GM19025 (cell line): ENCODE results near the gene CD68.
A peak's percentile ranks its signal among the peaks of the same experiment; 100 is the strongest.

Experiments
- ATAC-seq: cut with Tn5 transposase; IDR thresholded peaks from one replicate; pipeline ENCODE4 v1.9.1; 2021; ENCODE audit warnings: mild to moderate bottlenecking, low read depth, moderate library complexity; ENCODE audit not compliant: unreplicated experiment

The CD68 gene

GRCh38 chr17:7579001-7579833 lies at the start of gene CD68:
Gene CD68, plus strand, starts transcription at chr17:7579638. Its CDS starts 40 bp downstream, at chr17:7579678.
- ATAC-seq: peak; percentile 34

- ATAC-seq: no peak
These were observed 49.2 kb upstream of the CD68 start for GRCh38 chr17:7530023-7530900.

DNA sequence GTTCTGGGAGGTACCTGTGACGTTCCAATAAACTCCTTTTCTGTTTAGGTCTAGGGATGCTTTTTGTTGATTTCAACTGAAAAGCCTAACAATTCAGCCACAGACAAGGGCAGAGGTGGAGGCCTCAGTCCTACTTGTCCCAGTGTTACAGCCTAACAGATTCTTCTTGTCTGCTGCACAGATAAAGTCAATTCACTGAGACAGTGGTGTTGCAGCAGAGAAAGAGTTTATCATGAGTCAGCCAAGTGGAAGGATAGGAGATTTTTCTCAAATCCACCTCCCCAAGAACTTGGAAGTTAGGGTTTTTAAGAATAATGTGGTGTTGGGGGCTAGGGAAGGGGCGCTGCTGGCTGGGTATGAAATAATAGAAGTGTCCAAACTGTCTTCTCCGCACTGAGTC lies 41.4 kb upstream of the CD68 start:
- no peak for ATAC-seq

DNA sequence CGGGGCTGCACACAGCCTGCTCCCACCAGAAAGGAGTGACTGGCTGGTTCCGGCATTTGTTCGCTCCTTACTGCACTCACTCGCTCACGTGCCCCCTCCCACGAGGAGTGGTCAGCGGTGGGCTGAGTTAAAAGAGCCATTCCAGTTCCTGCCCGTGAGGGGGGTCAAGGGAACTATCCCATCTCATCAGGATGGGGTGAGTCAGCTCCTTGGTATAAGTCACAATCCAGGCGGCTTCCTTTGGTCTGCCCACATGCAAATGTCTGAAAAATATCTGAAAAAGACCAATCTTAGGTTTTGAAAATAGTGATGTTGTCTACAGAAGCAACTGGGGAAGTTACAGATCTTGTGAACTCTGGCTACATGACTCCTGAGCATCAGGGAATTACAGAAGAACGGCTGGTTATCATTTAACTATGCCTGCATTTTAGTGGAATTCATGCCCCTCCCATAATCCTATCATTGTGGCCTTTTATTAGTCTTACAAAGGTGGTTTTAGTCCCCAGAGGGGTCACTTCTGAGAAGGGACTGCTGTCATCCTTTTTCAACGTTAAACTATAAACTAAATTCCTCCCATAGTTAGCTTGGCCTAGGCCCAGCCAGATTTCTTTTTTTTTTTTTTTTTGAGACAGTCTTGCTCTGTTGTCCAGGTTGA lies 40.4 kb upstream of the CD68 start:
- no peak for ATAC-seq

- no peak for ATAC-seq
These were observed 38.3 kb upstream of the CD68 start for GRCh38 chr17:7541074-7541621.

- ATAC-seq: no peak
These were observed 34.5 kb upstream of the CD68 start for GRCh38 chr17:7544911-7545310.

- no peak for ATAC-seq
These were observed 30.6 kb upstream of the CD68 start, which contains the start of gene TNFSF12 for GRCh38 chr17:7548585-7549400. Gene TNFSF12, plus strand, starts transcription at chr17:7549058. Its CDS starts 96 bp downstream, at chr17:7549154.

DNA sequence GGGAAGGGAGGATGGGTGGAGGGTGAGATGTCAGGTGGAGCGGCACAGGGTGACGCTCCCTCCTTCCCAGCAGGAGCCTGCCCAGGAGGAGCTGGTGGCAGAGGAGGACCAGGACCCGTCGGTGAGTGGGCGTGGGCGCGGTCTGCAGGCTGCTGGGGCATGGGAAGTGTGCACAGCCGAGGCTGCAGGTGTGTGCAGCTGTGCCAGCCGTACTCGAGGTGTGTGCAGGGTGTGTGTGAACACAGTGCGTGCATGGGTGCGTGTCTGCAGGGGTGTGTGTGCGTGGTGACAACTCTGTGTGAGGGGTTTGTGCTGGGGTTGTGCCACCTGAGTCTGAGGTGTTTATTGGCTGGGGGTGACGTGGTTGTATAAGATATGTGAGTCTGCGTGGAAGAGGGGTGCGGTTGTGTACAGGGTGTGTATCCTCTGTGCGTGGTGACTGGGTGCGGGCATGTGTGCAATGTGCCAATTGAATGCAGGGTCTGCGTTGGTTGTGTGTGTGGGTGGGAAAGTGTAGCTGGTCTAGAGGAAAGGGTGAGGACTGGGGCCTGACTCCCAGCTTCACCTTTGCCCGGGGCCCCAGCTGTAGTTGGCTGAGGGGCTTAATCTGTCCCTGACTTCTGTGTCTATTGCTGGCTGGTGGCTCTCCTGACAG lies 29.9 kb upstream of the CD68 start:
- ATAC-seq: no peak

GRCh38 chr17:7550344-7550743 lies 29.1 kb upstream of the CD68 start:
- no peak for ATAC-seq

DNA sequence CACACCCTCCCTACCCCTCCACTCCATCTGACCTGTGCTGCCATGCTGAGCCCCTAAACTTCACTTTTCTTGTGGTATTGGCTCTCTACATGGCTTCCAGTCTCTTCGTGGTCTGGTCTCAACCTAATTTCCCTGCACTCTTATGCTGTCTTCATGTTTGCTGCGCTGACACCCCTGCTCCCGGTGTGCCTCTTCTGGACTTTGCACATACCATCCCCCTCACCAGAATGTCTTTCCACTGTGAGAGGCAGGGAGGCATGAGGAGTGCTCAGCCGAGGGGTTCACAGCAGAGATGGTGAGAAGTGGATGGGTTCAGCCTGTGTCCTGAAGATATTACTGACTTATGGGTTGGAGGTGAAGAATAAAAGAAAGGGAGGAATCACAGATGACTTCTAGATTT lies 28.0 kb upstream of the CD68 start:
- ATAC-seq: no peak

- no peak for ATAC-seq
These were observed 26.8 kb upstream of the CD68 start for GRCh38 chr17:7552621-7553051.

GRCh38 chr17:7553356-7553755 lies 26.1 kb upstream of the CD68 start:
- ATAC-seq: no peak

- no peak for ATAC-seq
These were observed 24.0 kb upstream of the CD68 start for GRCh38 chr17:7555320-7555948.

GRCh38 chr17:7556627-7557026 lies 22.8 kb upstream of the CD68 start:
- ATAC-seq: no peak

DNA sequence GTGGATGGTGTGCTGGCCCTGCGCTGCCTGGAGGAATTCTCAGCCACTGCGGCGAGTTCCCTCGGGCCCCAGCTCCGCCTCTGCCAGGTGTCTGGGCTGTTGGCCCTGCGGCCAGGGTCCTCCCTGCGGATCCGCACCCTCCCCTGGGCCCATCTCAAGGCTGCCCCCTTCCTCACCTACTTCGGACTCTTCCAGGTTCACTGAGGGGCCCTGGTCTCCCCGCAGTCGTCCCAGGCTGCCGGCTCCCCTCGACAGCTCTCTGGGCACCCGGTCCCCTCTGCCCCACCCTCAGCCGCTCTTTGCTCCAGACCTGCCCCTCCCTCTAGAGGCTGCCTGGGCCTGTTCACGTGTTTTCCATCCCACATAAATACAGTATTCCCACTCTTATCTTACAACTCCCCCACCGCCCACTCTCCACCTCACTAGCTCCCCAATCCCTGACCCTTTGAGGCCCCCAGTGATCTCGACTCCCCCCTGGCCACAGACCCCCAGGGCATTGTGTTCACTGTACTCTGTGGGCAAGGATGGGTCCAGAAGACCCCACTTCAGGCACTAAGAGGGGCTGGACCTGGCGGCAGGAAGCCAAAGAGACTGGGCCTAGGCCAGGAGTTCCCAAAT lies 22.2 kb upstream of the CD68 start:
- no peak for ATAC-seq

DNA sequence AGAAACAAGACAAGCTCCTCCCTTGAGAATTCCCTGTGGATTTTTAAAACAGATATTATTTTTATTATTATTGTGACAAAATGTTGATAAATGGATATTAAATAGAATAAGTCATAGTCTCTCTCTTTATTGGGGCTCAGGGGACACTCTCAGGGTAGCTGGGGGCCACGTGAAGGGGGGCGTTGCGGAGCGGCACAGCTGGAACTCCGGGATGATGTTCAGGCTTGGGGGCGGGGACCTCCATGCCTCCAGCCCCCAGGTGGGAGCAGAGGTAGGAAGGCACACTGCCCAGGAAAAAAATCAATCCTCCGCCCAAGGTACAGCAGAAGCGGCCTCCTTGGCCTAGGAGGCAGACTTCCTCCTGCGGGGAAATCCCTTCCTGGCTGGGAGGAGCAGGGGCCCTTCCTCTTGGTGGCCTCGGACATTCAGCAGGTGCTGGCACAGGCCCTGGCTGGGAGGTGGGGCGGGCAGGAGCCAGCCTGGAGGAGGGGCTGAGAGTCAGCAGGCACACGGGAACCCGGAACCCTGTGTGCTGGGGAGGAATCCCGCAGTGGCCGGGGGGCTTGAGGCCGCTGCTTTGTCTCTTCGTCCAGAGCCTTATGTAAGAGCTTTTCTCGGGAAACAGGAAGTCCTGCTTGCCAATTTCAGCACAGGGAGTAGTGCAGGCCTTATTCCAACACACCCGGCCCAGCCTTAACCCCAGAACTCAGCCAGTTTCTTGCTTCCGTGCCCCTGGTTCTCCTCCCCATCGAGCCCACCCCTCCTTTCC lies 21.5 kb upstream of the CD68 start:
- no peak for ATAC-seq

GRCh38 chr17:7558544-7559319 lies 20.7 kb upstream of the CD68 start, which contains the start of gene TNFSF13:
Gene TNFSF13, plus strand, starts transcription at chr17:7558750. Its CDS starts 290 bp downstream, at chr17:7559040.
- no peak for ATAC-seq
